Body of pancreas (tissue), 4 donors: Measurements from ENCODE around the gene PRDM16. TPM values are rescaled to one million over a fixed set of nuclear protein-coding genes. Genes with fewer than 3 reads are reported as not detected.

Source experiments
- ATAC-seq: fragments of 150-250 bp; one replicate; pipeline ENCODE4 v1.9.1; 2016
- DNase-seq, 4 donors: peaks; one replicate each; pipeline ENCODE4 v3.0.0-alpha.2; 2019
- H3K27ac ChIP-seq, 4 donors: fragments of 200-600 bp; sonication (generic); 1 replicate in 3 of 4; 2 replicates in 1 of 4; pipeline versions ENCODE4 v1.5.1 to v1.6.1; 2016 to 2019; ENCODE audit warnings: mild to moderate bottlenecking in 1 of 4, mixed read lengths in 1 of 4, moderate library complexity in 1 of 4
- H3K27me3 ChIP-seq, 2 donors: fragments of 200-600 bp; sonication (generic); one replicate each; pipeline ENCODE4 v1.6.0; 2016; ENCODE audit warnings: mild to moderate bottlenecking in 1 of 2
- H3K36me3 ChIP-seq, 2 donors: fragments of 200-600 bp; sonication (generic); replicated peaks in 1 of 2; 2 replicates each; pipeline ENCODE4 v1.5.1; 2016; ENCODE audit warnings: low read depth in 2 of 2; ENCODE audit not compliant: insufficient read depth in 1 of 2
- H3K4me1 ChIP-seq: fragments of 200-600 bp; sonication (generic); one replicate; pipeline ENCODE4 v1.6.0; 2016
- H3K4me3 ChIP-seq, 2 donors: fragments of 200-600 bp; sonication (generic); 1 replicate in 1 of 2; 2 replicates in 1 of 2; pipeline ENCODE4 v1.5.1; 2016 to 2019
- H3K9me3 ChIP-seq, 3 donors: fragments of 200-600 bp; sonication (generic); 1 replicate in 2 of 3; 2 replicates in 1 of 3; pipeline ENCODE4 v1.5.1; 2016
- POLR2A ChIP-seq, 3 donors: fragments of 450-650 bp; IDR thresholded peaks; one replicate each; pipeline ENCODE4 v1.6.1; 2016; ENCODE audit warnings: antibody characterized with exemption in 3 of 3, mild to moderate bottlenecking in 2 of 3
- WGBS, 2 donors: methylation state at CpG; one replicate each; pipeline ENCODE4 v1.1.5; 2017; 5-methylcytosine and 5-hydroxymethylcytosine counted together
- intact Hi-C: fragments of 100-400 bp; cut with DNase I; formaldehyde crosslinking; loops from one replicate; pipeline ENCODE4 v1.15.1; 2023
- total RNA-seq, 2 donors: library from RNA; depleted of rRNA; stranded (reverse); fragments of >200 nt; gene quantifications; one replicate each; pipeline ENCODE4 v1.1.0, GENCODE V29; 2016
- TF ChIP-seq, protein P1 (sequence below), 7 experiments: fragments of 450-650 bp in 4 of 7; fragments of 200-600 bp in 3 of 7; sonication (generic) in 3 of 7; IDR thresholded peaks; one replicate each; pipeline ENCODE4 v1.5.1; 2016 to 2019; ENCODE audit warnings: antibody characterized with exemption in 7 of 7

Gene PRDM16
- total RNA-seq, 2 donors from 2014 or later: 15.2 to 16.6 TPM

DNA sequence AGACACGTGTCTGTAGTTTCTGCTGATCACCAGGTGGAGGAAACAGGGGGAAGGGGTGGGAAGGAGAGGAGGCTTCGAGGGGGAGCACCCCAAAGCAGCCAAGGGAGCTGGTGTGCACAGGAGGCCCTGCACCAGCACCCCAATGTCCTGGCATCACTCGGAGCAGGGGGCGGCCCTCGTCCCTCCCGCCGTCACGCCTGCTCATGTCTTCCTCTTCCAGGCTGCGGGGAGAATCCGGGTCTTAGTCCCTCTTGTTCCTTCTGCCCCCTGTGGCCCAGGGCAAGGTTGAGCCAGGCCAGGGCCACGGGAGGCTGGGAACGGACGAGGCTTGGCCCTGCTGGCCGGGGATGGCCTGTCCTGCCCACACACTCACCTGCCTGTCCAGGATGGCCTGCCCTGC is 364.1 kb downstream of the PRDM16 start:
- 84 to 86% methylated on average over 13 to 14 of the region's 14 CpGs for WGBS, 2 donors
- DNase-seq: no peak

DNA sequence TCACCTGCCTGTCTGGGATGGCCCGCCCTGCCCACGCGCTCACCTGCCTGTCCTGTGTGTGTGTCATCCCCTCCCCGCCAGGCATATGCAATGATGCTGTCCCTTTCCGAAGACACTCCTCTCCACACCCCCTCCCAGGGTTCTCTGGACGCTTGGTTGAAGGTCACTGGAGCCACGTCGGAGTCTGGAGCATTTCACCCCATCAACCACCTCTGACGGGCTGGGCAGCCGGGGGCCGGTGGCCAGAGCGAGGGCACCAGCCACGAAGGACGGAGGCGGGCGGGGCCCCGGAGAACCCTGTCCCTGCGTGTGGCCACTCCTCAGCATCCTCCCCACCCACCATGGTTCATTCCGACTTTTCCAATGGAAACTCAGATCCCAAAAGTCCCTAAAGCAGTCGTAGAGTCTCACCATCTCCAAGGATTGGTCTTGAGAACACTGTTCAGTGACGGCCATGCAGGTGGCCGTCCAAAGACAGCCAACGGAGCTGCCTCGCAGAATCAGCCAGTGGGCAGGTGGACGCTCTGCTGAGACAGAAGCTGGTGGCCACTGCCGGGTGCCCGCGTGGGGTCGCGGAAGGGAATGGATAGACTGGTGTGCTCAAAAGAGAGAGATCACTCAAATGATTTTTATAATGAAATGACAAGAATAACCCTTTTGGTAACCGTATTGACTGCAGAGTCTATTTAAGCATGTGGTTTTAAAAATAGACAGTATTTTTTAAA is 364.8 kb downstream of the PRDM16 start:
- no peak overlapping the region for H3K27ac ChIP-seq
- 89 to 95% methylated on average over 23 to 31 of the region's 31 CpGs for WGBS, 2 donors
- ATAC-seq (no peak), DNase-seq (no peak)
- no peak overlapping the region for H3K4me3 ChIP-seq
- no peaks in the 10 kb centered on the region for H3K4me1 ChIP-seq
- H3K36me3 ChIP-seq: no peaks in the 10 kb centered on the region
- H3K27me3 ChIP-seq: no peaks in the 10 kb centered on the region
- no peaks in the 10 kb centered on the region for H3K9me3 ChIP-seq
- no peak for TF ChIP-seq POLR2A (IDR thresholded peaks at IDR 0.05)
- TF ChIP-seq, protein P1, sequence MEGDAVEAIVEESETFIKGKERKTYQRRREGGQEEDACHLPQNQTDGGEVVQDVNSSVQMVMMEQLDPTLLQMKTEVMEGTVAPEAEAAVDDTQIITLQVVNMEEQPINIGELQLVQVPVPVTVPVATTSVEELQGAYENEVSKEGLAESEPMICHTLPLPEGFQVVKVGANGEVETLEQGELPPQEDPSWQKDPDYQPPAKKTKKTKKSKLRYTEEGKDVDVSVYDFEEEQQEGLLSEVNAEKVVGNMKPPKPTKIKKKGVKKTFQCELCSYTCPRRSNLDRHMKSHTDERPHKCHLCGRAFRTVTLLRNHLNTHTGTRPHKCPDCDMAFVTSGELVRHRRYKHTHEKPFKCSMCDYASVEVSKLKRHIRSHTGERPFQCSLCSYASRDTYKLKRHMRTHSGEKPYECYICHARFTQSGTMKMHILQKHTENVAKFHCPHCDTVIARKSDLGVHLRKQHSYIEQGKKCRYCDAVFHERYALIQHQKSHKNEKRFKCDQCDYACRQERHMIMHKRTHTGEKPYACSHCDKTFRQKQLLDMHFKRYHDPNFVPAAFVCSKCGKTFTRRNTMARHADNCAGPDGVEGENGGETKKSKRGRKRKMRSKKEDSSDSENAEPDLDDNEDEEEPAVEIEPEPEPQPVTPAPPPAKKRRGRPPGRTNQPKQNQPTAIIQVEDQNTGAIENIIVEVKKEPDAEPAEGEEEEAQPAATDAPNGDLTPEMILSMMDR (IDR thresholded peaks at IDR 0.05): no peak
- intact Hi-C loops: loop anchor here (5.0 kb wide), 1 partner anchor 421 kb away; no protein-coding TSS in a partner anchor

More for the DNA sequence above, 364.1 kb downstream of the PRDM16 start:
- Histone ChIP-seq H3K27me3 (no peaks in the 10 kb centered on the region), H3K9me3 (no peaks in the 10 kb centered on the region), H3K27ac (no peak overlapping the region), H3K4me3 (no peak overlapping the region), H3K36me3 (no peaks in the 10 kb centered on the region), H3K4me1 (no peaks in the 10 kb centered on the region)
- intact Hi-C loops: loop anchor here (5.0 kb wide), 1 partner anchor 421 kb away; no protein-coding TSS in a partner anchor
- no peak for TF ChIP-seq POLR2A (IDR thresholded peaks at IDR 0.05)
- TF ChIP-seq, protein P1 (IDR thresholded peaks at IDR 0.05): no peak
- no peak for ATAC-seq

DNA sequence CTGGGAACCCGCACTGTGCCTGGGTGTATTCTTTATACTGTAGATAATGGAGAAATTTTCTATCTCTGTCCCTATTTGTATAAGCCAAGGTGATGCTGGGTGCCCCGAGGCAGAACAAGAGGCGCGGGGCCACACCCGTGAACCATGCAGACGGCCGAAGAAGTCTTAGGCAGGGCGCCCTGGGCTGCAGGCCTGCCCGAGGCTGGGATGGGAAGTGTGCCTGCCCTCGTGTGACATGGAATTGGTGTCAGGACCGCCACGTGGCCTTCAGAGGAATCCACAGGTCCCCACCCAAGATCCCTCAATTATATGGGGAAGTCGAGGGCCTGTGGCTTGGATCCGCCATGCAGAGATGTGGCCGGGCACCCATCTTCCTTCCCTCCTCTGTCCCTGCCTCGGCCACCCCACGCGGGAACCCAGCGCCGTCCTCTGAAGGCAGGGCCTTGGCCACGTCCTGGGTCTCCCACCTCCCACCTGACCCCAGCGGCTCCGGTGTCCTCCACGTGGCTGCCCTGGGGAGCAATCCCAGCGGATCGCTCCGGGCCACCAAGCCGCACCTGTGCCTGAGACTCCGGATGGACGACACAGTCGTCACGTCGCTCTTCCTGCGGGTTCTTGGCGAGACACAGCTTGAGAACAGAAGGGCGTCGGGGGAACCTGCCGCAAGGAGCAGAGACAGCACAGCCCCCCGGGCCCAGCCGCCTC is 365.6 kb downstream of the PRDM16 start:
- WGBS, 2 donors: 88% methylated on average over 35 to 40 of the region's 40 CpGs
- no peak for ATAC-seq
- Histone ChIP-seq H3K4me3 (no peak overlapping the region), H3K27ac (no peak overlapping the region), H3K9me3 (no peaks in the 10 kb centered on the region), H3K4me1 (no peaks in the 10 kb centered on the region), H3K36me3 (no peaks in the 10 kb centered on the region), H3K27me3 (no peaks in the 10 kb centered on the region)
- intact Hi-C loops: loop anchor here (5.0 kb wide), 1 partner anchor 422 kb away; no protein-coding TSS in a partner anchor
- no peak for TF ChIP-seq POLR2A (IDR thresholded peaks at IDR 0.05)
- TF ChIP-seq, protein P1 (IDR thresholded peaks at IDR 0.05): no peak
- DNase-seq: no peak

DNA sequence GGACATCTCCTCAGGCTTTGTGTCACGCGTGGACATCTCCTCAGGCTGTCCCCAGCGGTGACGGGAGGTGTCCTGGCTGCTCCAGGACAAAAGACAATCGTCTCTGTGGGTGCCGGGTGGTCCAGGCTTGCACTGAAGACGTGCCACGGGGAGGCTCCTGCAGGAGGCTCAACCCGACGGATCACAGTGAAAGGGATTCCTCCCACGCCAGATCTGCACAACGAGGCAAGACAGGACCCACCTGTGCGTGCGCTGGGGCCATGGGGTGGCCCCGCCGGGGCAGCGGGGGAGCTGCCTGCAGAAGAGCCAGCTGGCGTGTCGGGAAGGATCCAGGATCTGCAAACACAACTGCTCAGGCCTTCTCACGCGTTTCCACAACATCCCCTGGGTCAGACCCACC is 366.7 kb downstream of the PRDM16 start:
- Histone ChIP-seq H3K9me3 (no peaks in the 10 kb centered on the region), H3K27ac (no peak overlapping the region), H3K4me1 (no peaks in the 10 kb centered on the region), H3K36me3 (no peaks in the 10 kb centered on the region), H3K4me3 (no peak overlapping the region), H3K27me3 (no peaks in the 10 kb centered on the region)
- TF ChIP-seq POLR2A (IDR thresholded peaks at IDR 0.05): no peak
- TF ChIP-seq, protein P1 (IDR thresholded peaks at IDR 0.05): no peak
- intact Hi-C loops: no loop called here
- 87 to 91% methylated on average over 17 to 20 of the region's 21 CpGs for WGBS, 2 donors
- DNase-seq (no peak), ATAC-seq (no peak)
